ENCODE data around the gene POLK.
"Not testable (repeated sequence)": the region's sequence is repeated elsewhere in the genome, so short reads cannot be mapped to it uniquely, and the experiment has no call there.

Gene POLK

DNA sequence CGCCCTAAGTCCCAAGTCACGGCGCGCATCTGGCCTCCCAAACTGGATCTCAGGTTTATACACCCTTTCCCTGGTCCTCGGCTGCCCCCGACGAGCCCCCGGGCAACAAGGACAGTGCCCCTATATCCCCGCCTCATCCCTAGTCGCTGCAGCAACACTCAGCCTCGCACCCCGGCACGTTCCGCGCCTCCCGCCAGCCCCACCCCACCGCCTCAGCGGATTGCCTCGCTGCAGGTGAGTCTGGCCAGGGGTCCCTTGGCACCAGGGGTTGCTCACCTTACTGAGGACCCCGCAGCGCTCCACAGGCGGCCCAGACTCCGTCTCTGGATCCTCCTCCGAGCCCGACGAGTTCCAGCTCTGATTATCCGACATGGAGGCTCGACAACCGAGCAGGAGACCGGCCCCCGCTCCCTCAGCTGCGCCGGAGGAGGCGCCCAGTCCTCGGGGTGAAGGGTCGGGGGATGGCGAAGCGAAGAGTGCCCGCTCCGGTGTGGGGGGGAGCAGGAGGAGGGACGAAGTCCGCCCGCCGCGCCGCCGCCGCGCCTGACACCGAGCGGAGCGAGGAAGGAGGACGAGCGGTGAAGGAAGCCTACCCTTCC lies 756 bp upstream of the POLK start:
- DNase-seq, result peak; percentile 41

DNA sequence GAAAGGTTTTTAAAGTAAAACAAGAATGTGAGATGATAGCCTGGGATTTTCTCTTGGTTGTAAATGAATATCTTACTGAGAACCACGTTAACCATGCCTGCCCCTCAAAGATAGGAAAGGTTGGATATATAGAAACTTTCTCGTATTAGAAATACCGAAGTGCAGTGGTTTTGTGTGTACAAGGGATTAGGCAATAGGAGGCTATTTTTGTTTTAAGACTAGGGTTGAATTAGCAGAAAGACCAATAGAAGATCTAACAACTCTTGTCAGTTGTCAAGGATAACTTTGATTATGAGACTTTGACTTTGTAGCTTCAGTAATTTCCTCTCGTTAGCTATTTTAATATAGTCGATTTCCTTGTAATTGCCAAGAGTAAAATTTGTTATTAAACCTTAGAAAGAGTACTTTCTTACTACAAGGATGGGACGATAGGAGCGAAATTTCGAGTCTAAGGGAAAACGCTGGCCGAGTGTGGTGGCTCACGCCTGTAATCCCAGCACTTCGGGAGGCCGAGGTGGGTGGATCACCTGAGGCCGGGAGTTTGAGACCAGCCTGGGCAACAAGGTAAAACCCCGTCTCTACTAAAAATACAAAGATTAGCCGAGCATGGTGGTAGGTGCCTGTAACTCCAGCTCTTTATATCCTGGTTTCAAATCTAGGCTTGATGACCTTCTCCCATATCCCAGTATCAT lies 838 bp downstream of the POLK start:
- DNase-seq, result peak; percentile 36

DNA sequence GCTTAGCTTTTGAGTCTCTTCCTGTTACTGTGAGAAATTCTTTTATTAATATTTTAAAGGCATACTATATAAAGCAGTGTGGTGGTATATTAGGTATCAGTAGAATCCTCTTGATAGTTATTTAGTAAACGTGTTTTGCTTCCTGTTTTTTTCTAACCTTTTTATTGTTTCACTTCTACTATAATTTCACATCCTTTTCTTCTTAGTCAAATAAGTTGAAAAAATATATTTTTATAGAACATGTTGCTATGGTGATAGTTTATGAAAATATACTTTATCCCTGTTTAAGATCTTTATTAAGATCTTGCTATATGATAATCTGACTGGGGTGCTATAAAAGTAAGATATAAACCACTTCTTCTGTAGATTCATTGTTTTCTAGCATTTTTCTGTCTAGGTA lies 2.1 kb downstream of the POLK start:
- DNase-seq, result peak; percentile 28

DNA sequence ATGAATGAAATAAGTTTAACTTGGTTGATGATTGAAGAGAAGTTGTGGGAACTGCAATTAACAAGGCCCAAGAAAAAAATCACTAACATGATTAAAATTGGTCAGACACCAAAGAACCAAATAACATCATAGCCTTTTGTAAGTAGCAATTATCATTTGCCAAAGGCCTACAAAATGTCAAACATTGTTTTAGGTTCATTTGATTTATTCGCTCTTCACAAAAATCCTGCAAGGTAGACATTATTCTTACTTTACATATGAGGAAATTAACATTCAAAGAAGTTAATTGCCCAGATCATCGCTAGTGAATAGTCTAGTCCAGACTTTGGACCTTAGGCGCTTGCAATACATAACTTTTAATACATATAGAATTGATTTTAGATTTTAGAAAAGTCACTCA lies 2.6 kb downstream of the POLK start:
- DNase-seq, result no peak

DNA sequence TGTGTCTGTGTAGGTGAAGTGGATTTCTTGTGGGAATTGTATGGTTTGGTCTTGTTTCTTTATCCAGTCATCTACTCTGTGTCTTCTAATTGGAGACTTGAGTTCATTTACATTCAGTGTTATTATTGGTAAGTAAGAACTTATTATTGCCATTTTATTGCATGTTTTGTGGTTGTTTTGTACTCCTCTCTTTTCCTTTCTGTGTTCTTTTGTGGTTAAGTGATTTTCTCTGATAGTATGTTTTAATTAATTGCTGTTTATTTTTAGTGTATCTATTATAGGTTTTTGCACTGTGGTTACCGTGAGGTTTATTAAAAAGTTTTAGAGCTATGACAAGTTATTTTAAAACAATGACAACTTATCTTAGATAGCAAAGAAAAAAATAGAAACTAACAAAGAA lies 8.1 kb downstream of the POLK start:
- no peak for DNase-seq

DNA sequence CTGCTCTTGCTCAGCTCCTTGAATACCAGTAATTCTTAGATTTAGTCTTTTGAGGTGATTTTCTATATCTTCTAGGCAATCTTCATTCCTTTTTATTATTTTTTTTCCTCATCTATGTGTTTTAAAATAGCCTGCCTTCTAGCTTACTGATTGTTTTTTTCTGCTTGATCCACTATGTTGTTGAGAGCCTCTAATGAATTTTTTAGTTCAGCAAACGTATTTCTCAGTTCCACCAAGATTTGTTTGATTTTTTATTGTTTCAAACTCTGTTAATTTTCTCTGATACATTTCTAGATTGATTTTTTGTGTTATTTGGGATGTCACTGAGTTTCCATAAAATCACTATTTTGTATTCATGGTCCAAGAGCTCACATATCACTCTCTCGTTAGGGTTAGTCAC lies 9.5 kb downstream of the POLK start:
- DNase-seq, result no peak

DNA sequence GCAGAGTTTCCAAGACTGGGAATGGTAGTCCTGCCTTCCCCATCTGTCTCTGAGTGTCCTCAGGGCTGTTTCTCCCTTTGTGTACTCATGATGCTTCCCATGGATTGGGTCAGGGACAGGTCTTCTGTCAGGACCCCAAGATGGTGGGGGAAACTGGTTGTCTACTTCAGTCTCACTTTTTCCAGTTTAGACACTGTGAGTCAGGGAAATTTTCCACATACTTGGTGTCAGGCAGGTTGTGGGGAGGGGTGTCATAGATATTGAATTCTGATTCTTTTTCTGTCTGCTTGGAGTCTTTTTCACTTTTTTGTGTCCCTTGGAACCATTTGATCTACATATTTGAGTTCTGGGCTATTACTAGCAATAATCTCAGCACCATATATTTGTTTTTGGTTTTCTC lies 10.3 kb downstream of the POLK start:
- DNase-seq, result no peak

DNA sequence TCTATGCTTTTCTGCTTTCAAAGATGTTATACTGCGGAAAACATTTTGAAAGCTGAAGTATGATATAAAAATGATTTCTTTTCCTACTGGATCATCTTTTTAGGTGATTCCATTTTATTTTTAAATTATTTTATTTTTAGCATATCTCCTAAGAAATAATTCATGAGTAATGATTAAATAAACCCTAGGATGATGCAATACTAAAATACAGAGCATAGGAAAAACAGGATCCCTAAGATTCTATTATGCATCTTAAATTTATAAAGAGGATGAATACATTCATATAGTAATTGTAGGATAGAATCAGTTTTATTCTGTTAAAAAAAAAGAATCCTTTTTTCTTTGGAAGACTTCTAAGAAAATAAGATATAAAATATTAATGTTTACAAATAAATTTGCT lies 10.9 kb downstream of the POLK start:
- no peak for DNase-seq

DNA sequence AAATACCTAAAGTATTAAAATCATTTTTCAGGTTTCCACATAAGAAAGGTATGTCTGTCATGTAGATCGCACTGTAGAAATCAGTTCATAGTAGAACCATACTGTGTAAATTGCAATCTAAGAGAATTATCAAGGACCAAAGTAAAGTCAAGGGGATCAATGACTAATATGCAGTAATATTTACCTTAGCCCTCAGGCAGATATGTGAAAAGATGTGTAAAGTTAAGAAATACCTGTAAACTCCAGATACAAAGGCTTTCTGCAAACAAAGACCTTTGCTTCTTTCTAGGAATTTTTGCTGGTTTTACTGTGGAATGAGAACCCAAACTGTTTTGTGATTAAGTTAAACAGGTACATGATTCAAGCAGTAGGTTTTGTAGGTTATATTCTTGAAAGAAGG lies 11.6 kb downstream of the POLK start:
- no peak for DNase-seq

DNA sequence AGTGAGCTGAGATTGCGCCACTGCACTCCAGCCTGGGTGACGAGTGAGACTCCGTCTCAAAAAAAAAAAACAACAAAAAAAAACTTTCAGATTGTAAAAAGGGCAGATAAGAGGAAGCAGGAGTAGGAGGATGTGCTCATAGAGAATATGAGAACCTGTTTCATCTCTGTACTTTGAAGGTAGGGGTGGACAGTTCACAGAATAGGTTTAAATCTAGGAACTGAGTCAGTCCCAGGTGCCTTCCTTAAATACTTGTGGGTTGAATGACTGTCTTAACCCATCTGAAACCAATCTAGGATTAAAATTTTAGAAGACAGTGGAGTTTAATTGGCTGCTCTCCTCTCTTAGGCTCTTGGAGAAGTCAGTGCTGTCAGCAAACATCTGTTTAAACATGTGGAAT lies 12.4 kb downstream of the POLK start:
- peak; percentile 67 for DNase-seq

DNA sequence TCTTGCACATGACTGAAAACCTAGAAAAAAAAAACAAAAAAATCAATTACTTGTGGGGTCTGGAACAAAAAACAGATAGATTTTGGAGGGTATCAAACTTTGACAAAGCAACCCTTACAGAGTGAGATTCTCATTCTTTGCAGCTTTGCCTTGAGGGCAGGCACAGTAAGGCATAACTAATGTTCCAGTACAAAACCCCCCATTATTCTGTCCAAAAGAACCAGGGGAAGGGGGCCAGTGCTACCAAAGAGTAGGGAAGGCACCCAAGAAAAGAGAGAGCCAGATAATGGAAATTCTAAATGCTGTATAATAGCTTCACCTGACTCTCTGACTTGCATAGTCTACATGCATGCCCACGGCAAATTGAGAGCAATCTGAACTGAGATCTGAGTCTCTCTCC lies 12.9 kb downstream of the POLK start:
- no peak for DNase-seq

DNA sequence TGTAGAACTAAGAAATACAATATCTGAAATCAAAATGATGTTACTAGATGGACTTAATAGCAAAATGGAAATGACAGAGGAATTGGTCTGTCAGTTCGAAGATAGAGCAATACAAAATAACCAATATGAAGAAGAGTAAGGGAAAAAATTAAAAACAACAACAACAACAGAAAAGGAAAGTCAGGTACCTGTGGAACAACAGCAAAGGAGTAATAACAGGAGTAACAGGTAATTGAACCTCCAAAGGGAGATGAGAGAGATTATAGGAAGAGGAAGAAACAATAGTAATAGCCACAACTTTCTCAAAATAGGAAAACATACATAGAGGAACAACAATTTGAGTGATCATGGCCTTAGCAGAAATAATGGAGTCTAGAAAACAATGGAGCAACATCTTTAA lies 13.7 kb downstream of the POLK start:
- DNase-seq, result no peak

DNA sequence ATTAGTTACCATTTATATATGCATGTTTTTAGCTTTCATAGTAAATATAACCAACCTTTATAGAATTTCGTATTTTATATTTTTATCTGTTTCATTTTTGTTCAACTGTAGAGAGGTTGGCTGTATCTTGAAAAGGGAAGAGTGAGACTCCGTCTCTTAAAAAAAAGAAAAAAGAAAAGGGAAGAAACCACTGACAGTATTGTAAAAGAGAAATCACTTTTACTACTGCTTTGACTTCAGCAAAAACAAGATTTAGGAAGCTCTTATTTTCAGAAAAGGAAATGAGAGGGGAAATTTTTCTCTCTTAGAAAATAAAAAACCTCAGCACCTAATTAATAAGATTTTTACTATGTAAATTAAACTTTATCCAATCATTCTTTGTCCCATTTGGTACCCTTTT lies 14.4 kb downstream of the POLK start:
- peak; percentile 72 for DNase-seq

DNA sequence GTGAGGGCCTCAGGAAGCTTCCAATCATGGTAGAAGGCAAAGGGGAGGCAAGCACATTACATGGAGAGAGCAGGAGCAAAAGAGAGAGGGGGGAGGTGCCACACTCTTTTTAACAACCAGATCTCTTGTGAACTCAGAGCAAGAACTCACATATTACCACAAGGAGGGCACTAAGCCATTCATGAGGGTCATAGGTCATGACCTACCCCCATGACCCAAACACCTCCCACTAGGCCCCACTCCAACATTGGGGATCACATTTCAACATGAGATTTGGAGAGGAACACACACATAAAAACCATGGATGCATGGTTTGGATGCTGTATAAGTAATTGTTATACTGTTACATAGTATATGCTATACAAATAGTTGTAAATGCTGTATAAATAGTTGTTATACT lies 17.5 kb downstream of the POLK start:
- DNase-seq, result no peak

DNA sequence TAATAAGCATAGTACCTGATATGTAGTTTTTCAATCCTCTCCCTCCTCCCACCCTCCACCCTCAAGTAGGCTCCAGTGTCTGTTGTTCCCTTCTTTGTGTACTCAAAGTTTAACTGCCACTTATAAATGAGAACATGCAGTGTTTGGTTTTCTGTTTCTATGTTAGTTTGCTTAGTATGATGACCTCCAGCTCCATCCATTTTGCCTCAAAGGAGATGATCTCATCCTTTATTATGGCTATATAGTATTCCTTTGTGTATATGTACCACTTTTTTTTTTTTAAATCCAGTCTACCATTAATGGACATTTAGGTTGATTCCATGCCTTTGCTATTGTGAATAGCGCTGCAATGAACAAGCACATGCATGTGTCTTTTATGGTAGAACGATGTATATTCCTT lies 20.5 kb downstream of the POLK start:
- no peak for DNase-seq

DNA sequence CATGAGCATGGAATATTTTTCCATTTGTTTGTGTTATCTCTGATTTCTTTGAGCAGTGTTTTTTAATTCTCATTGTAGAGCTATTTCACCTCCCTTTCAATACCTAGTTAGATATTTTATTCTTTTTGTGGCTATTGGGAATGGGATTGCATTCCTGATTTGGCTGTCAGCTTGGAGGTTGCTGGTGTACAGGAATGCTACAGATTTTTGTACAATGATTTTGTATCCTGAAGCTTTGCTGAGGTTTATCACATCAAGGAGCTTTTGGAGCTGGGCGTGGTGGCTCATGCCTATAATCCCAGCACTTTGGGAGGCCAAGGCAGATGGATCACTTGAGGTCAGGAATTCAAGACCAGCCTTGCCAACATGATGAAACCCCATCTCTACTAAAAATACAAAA lies 22.0 kb downstream of the POLK start:
- not testable (repeated sequence) for DNase-seq

DNA sequence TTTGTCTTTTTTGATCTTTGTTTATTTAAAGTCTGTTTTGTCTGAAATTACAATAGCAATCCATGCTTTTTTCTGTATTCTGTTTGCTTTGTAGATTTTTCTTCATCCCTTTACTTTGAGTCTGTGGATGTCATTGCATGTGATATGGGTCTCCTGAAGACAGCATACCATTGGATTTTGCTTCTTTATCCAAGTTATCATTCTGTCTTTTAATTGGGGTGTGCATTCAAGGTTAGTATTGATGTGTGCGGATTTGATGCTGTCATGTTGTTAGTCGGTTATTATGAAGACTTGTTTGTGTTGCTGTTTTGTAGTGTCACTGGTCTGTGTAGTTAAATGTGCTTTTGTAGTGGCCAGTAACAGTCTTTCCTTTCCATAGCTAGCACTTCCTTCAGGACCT lies 23.0 kb downstream of the POLK start:
- no peak for DNase-seq

DNA sequence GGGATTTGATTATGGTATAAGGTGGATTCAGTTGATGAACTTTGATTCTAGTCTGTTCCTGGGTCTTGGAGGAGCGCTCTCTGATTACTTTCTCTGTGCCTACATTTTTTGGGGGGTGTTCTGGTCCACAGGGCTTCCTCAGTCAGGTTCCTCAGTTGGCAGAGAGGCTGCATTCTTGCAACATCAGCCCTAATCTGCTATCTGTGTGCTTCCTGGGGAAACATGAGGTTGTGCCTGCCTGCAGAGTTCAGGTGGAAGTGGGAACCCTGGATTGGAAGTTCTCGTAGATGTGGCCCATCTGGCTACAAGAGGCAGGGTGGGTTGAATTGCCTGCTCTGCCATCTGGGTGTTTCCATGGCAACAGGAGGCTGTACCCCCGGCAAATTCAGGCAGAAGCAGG lies 24.5 kb downstream of the POLK start:
- no peak for DNase-seq

DNA sequence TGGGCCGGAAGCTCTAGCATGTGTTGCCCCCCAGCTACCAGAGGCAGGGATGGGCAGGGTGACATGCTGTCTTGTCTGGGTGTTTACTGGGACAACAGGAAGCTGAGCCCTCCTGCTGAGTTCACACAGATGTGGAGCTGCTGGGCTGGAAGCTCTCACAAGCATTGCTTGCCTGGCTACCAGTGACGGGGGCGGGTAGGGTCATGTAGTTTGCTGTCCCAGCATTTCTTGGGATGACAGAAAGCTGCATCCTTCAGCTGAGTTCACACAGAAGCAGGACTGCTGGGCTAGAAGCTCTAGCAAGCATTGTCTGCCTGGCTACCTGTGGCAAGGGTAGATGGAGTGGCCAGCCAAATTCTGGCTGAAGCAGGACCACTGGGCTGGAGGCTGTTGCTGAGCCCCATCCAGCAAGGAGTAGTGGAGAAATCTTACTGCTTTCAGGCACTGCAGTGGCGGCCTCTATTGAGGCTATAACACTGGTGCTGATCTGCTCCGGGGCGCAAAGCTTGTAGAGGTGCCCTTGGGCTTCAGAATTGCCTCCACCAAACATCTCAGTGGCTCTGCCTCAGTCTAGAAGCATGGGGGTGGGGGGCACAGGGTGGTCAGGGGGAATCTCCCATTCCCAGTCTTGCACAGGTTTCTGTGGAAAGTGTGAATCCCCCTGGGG lies 25.1 kb downstream of the POLK start:
- no peak for DNase-seq

DNA sequence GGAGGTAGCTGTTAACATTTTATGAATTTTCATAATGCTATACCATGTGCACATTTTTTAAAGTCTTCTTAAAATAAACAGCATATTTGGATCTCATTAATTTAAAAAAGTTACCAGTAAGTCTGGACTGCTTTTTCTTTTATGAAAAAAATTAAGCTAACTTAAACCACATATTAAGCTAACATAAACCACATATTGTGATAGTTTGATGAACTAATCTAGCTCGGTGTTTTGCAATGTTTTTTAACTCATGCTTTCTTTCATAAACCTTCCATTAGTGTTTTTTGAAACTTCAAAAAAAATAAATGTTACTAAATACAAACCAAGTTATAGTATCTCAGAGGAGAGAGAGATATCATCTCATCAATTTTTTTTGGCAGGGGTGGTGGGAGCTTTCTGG lies 26.5 kb downstream of the POLK start:
- peak; percentile 57 for DNase-seq

DNA sequence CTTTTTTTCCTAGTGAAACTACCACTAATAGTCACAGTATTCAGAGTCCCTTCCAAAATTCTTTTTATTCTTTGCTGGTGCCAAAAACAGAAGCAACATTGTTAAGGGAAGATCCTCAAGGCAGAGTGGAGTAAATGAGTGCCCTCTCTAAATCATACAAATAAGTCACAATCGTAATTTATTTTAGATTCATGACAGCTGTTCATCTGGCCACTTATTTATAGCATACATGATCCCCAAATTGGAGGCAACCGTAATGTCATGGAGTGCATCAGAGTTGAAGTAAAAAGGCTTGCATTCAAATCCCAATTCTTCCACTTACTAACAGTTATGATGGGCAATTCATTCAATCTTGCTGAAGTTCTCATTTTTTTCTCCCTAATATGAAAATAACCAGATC lies 33.4 kb downstream of the POLK start:
- DNase-seq, result no peak

DNA sequence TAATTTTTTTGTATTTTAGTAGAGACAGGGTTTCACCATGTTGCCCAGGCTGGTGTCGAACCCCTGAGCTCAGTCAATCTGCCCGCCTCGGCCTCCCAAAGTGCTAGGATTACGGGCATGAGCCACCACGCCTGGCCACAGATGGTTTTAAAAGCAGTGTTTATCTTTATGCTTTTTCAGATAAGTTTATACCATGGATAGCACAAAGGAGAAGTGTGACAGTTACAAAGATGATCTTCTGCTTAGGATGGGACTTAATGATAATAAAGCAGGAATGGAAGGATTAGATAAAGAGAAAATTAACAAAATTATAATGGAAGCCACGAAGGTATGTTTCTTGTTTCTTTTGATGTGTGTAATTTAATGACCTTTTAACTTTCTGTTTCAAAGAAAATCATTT lies 35.1 kb downstream of the POLK start:
- DNase-seq, result no peak

DNA sequence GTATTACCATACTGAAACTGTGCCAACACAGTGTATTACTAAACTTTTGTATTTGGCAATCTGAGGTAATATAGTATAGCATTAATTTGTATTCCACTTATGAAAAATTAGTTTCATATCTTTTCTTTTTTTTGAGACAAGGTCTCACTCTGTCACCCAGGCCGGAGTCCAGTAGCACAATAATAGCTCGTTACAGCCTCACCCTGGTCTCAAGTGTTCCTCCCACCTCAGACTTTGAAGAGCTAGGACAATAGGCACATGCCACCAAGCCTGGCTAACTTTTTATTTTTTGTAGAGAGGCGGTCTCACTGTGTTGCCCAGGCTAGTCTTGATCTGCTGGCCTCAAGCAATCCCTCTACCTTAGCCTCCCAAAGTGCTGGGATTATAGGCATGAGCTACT lies 36.1 kb downstream of the POLK start:
- DNase-seq, result no peak

DNA sequence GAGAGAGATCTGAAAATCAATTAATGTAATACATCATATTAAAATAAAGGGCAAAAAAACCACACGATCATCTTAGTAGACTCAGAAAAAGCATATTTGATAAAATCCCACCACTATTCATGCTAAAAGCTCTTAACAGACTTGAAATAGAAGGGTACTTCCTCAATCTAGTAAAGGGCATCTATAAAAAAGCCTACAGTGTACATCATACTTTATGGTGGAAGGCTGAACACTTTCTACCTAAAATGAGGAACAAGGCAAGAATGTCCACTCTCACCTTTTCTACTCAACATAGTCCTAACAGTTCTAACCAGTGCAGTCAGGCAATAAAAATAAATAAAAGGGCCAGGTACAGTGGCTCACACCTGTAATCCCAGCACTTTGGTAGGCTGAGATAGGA lies 38.9 kb downstream of the POLK start:
- no peak for DNase-seq

DNA sequence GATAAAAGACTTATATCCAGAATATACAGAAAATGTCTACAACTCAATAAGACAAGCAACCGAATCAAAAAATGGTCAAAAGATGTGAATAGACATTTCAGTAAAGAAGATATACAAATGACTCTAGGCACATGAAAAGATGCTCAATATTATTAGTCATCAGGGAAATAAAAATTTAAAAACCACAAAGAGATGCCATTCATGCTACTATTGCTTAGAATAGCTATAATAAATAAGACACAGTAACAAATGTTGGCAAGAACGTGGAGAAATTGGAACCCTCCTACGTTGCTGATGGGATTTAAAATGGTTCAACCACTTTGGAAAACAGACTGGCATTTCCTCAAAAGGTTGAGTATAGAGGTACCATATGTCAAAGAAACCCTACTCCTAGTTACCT lies 39.8 kb downstream of the POLK start:
- DNase-seq, result no peak
